GM10266 (cell line): Measurements from ENCODE around the gene FERMT2.
A peak's percentile ranks its signal among the peaks of the same experiment; 100 is the strongest.

ENCODE experiments used
- DNase-seq: peaks from one replicate; pipeline ENCODE4 v3.0.0; 2012; ENCODE audit errors: extremely low spot score
- CTCF ChIP-seq: IDR thresholded peaks from 2 replicates; pipeline ENCODE4 v1.5.1; 2012; ENCODE audit warnings: mild to moderate bottlenecking, low read depth; ENCODE audit not compliant: control insufficient read depth, insufficient read depth; ENCODE audit errors: missing control alignments

The FERMT2 gene

GRCh38 chr14:52987514-52987913 is 36.7 kb upstream of the FERMT2 start:
- DNase-seq, result no peak
- TF ChIP-seq CTCF, result no peak

GRCh38 chr14:52987042-52987441 is 36.2 kb upstream of the FERMT2 start:
- TF ChIP-seq CTCF, result no peak
- DNase-seq, result no peak

GRCh38 chr14:52977798-52978197 is 26.9 kb upstream of the FERMT2 start:
- TF ChIP-seq CTCF, result no peak
- DNase-seq, result no peak

- no peak for DNase-seq
- no peak for TF ChIP-seq CTCF
These were observed 23.6 kb upstream of the FERMT2 start for GRCh38 chr14:52974406-52974805.

GRCh38 chr14:52961060-52961639 is 10.3 kb upstream of the FERMT2 start:
- TF ChIP-seq CTCF, result peak; percentile 58
- DNase-seq, result peak; percentile 72

- DNase-seq, result no peak
- no peak for TF ChIP-seq CTCF
These were observed 9.8 kb upstream of the FERMT2 start for GRCh38 chr14:52960627-52961026.

- DNase-seq, result peak; percentile 34
- no peak for TF ChIP-seq CTCF
These were observed 3.7 kb upstream of the FERMT2 start for GRCh38 chr14:52954346-52955214.
